ENCODE measurements around the gene SERP2.

SERP2 gene

GRCh38 chr13:44394658-44395057 lies 21.0 kb downstream of the SERP2 start:
- TF ChIP-seq CTCF (IDR thresholded peaks at IDR 0.05; ENCODE audit: insufficient read depth, low read depth, low read length, missing control alignments): no peak
- DNase-seq (ENCODE audit: low read depth): no peak
- H3K4me3 ChIP-seq (ENCODE audit: low read depth, low read length): no peak overlapping the region

- no peak for TF ChIP-seq CTCF (IDR thresholded peaks at IDR 0.05; ENCODE audit: insufficient read depth, low read depth, low read length, missing control alignments)
- H3K4me3 ChIP-seq (ENCODE audit: low read depth, low read length): no peak overlapping the region
- no peak for DNase-seq (ENCODE audit: low read depth)
Measured at GRCh38 chr13:44395976-44396694, 22.5 kb downstream of the SERP2 start.

- H3K4me3 ChIP-seq (ENCODE audit: low read depth, low read length): no peak overlapping the region
- no peak for TF ChIP-seq CTCF (IDR thresholded peaks at IDR 0.05; ENCODE audit: insufficient read depth, low read depth, low read length, missing control alignments)
- DNase-seq (ENCODE audit: low read depth): no peak
Measured at GRCh38 chr13:44396701-44397580, 23.3 kb downstream of the SERP2 start.

GRCh38 chr13:44397766-44398223 lies 24.2 kb downstream of the SERP2 start:
- TF ChIP-seq CTCF (IDR thresholded peaks at IDR 0.05; ENCODE audit: insufficient read depth, low read depth, low read length, missing control alignments): no peak

GRCh38 chr13:44398606-44399005 lies 25.0 kb downstream of the SERP2 start:
- no peak for DNase-seq (ENCODE audit: low read depth)
- H3K4me3 ChIP-seq (ENCODE audit: low read depth, low read length): no peak overlapping the region
- no peak for TF ChIP-seq CTCF (IDR thresholded peaks at IDR 0.05; ENCODE audit: insufficient read depth, low read depth, low read length, missing control alignments)

More at GRCh38 chr13:44397766-44398223, 24.2 kb downstream of the SERP2 start:
- DNase-seq (ENCODE audit: low read depth): no peak
- no peak overlapping the region for H3K4me3 ChIP-seq (ENCODE audit: low read depth, low read length)

- TF ChIP-seq CTCF (IDR thresholded peaks at IDR 0.05; ENCODE audit: insufficient read depth, low read depth, low read length, missing control alignments): no peak
- H3K4me3 ChIP-seq (ENCODE audit: low read depth, low read length): no peak overlapping the region
- no peak for DNase-seq (ENCODE audit: low read depth)
Measured at GRCh38 chr13:44399074-44399473, 25.4 kb downstream of the SERP2 start.
